Breast epithelium (tissue), 3 donors: Measurements from ENCODE around the gene CELF1.

ENCODE experiments used
- POLR2A ChIP-seq: fragments of 450-650 bp; IDR thresholded peaks from one replicate; pipeline ENCODE4 v1.6.1; 2016; ENCODE audit warnings: antibody characterized with exemption, mild to moderate bottlenecking, moderate library complexity
- POLR2AphosphoS5 ChIP-seq, 3 donors: sonication (generic); formaldehyde crosslinking; IDR thresholded peaks; one replicate each; pipeline ENCODE4 v1.6.1; 2017; ENCODE audit warnings: antibody characterized with exemption in 3 of 3
- TF ChIP-seq, protein P1 (sequence below), 3 donors: fragments of 450-650 bp; IDR thresholded peaks; one replicate each; pipeline ENCODE4 v1.5.1; 2016 to 2017; ENCODE audit warnings: antibody characterized with exemption in 3 of 3, mild to moderate bottlenecking in 3 of 3, moderate library complexity in 3 of 3

DNA sequence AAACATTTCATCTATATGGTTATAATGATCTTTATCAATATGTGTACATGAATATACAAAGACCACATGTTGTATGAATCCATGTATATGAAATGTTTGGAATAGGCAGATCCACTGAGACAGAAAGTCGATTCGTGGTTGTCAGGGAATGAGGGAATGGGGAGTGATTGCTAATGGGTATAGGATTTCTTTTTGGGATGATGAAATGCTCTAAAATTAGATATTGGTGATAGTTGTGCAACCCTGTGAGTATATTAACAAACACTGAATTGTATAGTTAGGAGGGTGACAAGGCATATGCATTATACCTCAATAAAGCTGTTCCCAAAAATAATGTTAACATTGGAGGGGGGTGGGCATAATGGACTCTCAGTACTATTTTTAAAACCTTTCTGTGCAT is 7.5 kb upstream of the CELF1 start:
- TF ChIP-seq, protein P1, sequence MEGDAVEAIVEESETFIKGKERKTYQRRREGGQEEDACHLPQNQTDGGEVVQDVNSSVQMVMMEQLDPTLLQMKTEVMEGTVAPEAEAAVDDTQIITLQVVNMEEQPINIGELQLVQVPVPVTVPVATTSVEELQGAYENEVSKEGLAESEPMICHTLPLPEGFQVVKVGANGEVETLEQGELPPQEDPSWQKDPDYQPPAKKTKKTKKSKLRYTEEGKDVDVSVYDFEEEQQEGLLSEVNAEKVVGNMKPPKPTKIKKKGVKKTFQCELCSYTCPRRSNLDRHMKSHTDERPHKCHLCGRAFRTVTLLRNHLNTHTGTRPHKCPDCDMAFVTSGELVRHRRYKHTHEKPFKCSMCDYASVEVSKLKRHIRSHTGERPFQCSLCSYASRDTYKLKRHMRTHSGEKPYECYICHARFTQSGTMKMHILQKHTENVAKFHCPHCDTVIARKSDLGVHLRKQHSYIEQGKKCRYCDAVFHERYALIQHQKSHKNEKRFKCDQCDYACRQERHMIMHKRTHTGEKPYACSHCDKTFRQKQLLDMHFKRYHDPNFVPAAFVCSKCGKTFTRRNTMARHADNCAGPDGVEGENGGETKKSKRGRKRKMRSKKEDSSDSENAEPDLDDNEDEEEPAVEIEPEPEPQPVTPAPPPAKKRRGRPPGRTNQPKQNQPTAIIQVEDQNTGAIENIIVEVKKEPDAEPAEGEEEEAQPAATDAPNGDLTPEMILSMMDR (IDR thresholded peaks at IDR 0.05) = no peak
- no peak for TF ChIP-seq POLR2AphosphoS5 (IDR thresholded peaks at IDR 0.05)
- no peak for TF ChIP-seq POLR2A
